Right ventricle myocardium superior (tissue), 1 donor: Measurements from ENCODE around the gene DNMT3B. TPM values are rescaled to one million over a fixed set of nuclear protein-coding genes. Genes with fewer than 3 reads are reported as not detected.
A peak's percentile ranks its signal among the peaks of the same experiment; 100 is the strongest.
"Not testable (repeated sequence)": the region's sequence is repeated elsewhere in the genome, so short reads cannot be mapped to it uniquely, and the experiment has no call there.

Experiments used
- ATAC-seq: fragments of 200-7000 bp; cut with Tn5 transposase; one replicate; pipeline ENCODE4 v1.9.1; 2020; ENCODE audit warnings: mild to moderate bottlenecking; ENCODE audit not compliant: poor library complexity
- DNase-seq: peaks from one replicate; pipeline ENCODE4 v3.0.0-alpha.2; 2020
- intact Hi-C: fragments of 100-400 bp; cut with DNase I; formaldehyde crosslinking; loops from one replicate; pipeline ENCODE4 v1.11.2; 2022
- long read RNA-seq: library from polyadenylated mRNA; unstranded; transcript quantifications from one replicate; pipeline ENCODE4 v2.0.0, GENCODE V29; 2021
- total RNA-seq: library from RNA; stranded (reverse); fragmentation: NEBNext Ultra II Directional; extraction: Animal tissue kit (Norgen Biotek cat#: 25700); gene quantifications from one replicate; pipeline ENCODE4 v1.2.1, GENCODE V29; 2021
- donor health status: DM: no; HTN: yes; CAD: no; lungs with severe emphysema.

The DNMT3B gene
- 0.22 TPM for total RNA-seq
- long read RNA-seq, partial matches to known transcripts = 0 of 1 reads
- long read RNA-seq, other reads (novel, unspliced or antisense) = 1 of 1 reads

DNA sequence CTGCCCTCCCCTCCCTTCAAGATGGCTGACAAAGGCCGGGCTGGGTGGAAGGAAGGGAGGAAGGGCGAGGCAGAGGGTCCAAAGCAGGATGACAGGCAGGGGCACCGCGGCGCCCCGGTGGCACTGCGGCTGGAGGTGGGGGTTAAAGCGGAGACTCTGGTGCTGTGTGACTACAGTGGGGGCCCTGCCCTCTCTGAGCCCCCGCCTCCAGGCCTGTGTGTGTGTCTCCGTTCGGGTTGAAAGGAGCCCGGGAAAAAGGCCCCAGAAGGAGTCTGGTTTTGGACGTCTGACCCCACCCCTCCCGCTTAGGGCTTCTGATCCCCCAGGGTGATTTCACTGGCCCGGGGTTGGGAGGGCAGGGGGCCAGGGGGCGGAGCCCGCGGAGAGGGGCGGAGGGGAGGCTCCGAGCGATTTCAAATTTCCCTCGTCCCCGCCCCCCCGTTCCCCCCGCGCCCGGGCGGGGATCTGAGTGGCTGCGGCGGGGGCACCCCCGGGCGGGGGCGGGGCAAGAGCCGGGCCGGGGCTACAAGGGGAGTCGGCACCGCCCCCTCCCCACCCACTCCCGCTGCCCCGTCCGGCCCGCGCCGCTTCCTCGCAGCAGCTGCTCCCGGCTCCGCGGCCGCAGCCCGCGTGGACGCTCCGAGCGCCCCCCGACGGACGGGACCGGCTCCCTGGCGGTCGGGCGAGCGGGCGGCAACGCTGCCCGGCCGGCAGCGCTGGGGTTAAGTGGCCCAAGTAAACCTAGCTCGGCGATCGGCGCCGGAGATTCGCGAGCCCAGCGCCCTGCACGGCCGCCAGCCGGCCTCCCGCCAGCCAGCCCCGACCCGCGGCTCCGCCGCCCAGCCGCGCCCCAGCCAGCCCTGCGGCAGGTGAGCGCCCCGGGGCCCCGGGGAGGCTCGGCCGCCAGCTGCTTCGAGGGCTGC, at the start of gene DNMT3B:
DNMT3B (plus strand) TSS at position 555 of the 923 bp plus-strand sequence. CDS start 17,939 bp downstream, outside the sequence.
- intact Hi-C loops = no loop called here
- ATAC-seq (peak; percentile 95), DNase-seq (peak; percentile 90)

- intact Hi-C loops = no loop called here
- ATAC-seq (no peak), DNase-seq (no peak)
These were observed 43.3 kb upstream of the DNMT3B start for GRCh38 chr20:32718749-32719348.

- ATAC-seq (no peak), DNase-seq (no peak)
- intact Hi-C loops = no loop called here
These were observed 34.5 kb upstream of the DNMT3B start for GRCh38 chr20:32727683-32728082.

DNA sequence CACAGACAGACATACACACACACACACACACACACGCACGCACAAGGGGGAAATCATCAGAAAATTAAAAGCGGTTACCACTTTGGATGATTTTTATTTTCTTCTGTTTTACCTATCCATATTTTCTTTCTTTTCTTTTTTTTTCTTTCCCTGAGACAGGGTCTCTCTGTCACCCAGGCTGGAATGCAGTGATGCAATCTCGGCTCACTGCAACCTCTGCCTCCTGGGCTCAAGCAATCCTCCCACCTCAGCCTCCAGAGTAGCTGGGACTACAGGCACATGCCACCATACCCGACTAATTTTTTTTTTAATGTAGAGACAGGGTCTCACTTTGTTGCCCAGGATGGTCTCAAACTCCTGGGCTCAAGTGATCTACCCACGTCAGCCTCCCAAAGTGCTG, 33.8 kb upstream of the DNMT3B start:
- DNase-seq, intact Hi-C loops, ATAC-seq: not testable (repeated sequence)

DNA sequence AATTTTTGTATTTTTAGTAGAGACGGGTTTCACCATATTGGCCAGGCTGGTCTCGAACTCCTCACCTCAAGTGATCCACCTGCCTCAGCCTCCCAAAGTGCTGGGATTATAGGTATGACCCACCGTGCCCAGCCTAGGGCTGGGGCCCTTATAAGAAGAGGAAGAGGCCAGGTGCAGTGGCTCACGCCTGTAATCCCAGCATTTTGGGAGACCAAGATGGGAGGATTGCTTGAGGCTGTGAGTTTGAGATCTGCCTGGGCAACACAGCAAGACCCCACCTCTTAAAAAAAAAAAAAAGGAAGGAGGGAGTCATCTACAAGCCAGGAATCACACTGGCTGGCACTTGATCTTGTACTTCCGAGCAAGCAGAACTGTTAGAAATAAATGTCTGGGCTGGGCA, 32.9 kb upstream of the DNMT3B start:
- DNase-seq, intact Hi-C loops, ATAC-seq: not testable (repeated sequence)

DNA sequence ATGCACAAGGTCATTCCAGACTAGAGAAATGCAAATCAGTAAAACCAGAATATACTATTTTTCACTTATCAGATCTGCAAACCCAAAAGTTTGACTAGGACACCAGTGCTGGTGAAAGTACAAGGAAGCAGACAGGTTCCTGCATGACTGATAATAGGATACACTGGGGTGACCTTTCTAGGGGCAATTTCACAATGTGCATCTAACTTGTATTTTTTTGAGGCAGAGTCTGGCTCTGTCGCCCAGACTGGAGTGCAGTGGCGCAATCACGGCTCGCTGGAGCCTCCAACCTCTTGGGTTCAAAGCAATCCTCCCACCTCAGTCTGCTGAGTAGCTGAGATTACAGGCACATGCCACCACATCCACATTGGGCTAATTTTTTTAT, 30.3 kb upstream of the DNMT3B start:
- DNase-seq (no peak), ATAC-seq (no peak)
- intact Hi-C loops = no loop called here

DNA sequence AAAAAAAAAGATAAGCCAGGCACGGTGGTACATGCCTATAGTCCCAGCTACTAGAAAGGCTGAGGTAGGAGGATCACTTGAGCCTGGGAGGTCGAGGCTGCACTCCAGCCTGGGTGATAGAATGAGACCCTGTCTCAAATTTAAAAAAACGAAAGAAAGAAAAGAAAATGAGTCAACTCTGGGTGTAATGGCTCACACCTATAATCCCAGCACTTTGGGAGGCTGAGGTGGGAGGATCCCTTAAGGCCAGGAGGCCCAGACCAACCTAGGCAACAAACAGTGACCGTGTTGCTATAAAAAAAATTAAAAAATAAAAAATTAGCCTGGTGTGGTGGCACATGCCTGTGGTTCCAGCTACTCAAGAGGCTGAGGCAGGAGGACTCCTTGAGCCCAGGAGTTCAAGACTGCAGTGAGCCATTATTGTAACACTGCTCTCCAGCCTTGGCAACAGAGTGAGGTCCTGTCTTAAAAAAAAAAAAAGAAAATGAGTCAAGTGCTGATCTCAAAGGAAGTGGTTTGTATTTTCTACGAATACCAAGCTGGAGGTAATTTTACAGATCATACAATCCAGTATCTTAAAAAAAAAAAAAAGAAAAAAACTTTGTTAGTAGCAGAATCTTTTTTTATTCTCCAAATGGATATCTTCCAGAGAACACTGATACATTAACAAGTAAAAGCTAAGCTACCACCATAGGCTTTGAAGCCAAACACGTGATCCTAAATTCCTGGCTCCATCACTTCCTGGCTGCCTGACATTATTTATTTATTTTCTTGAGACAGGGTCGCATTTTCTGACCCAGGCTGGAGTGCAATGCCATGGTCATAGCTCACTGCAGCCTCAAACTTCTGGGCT, 24.6 kb upstream of the DNMT3B start:
- intact Hi-C loops = no loop called here
- ATAC-seq = no peak
- DNase-seq = no peak

DNA sequence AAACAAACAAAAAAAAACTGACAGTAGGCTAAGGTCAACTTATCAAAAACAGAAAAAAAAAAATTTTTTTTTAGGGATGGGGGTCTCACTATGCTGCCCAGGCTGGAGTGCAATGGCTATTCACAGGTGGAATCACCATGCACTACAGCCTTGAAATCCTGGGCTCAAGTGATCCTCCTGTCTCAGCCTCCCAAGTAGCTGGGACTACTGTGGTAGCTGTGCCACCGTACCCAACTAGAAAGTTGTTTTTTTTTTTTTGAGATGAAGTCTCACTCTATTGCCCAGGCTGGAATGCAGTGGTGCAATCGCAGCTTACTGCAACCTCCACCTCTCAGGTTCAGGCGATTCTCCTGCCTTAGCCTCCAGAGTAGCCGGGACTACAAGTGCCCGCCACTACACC, 21.0 kb upstream of the DNMT3B start:
- ATAC-seq = no peak
- intact Hi-C loops = no loop called here
- DNase-seq = no peak

DNA sequence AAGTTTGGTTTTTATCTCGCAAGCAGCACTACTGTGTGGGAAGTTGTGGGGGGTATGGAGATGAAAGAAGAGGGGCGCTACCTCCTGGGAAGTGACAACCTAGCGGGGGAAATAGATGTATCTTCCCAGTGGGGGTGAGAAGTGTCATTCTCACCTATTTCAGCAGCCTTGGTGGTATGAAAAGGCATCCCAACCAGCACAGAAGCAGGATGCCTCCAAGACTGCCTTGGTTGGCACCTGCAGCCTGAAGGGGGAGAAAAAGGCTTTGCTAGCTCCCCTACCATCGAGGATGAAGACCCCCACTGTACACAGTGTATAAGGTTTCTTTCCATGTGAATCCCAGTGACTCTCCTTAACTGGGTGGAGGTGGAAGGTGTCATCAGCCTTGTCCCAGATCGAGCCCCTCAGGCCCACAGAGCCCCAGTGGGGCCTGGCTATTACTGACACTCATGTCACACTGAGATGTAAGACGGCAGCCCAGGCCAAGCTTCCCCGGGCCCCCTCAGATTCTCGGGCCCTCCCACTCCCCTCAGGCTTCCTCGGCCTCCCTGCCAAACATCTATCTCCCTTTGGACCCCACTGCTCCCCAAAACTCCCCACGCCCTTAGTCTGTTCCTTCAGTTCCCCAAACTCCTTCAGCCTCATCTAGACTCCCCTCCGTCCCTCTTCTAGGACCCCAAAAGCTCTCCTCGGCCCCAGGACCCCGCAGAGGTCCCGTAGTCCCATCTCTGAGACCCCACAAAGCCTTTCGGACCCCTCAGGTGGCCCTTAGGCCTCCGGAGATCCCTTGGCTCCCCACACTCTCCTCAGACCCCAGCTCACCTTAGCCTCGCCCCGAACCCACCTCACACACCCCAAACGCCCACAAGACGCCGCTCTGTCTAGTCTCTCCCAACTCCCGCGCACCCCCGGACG, 19.6 kb upstream of the DNMT3B start:
- DNase-seq (no peak), ATAC-seq (peak; percentile 18)
- intact Hi-C loops = no loop called here

GRCh38 chr20:32743237-32744112, 18.7 kb upstream of the DNMT3B start, which contains the start of gene COMMD7:
Gene COMMD7, minus strand, starts transcription at chr20:32743467. Its CDS starts 76 bp downstream, at chr20:32743391.
- intact Hi-C loops = no loop called here
- ATAC-seq (peak; percentile 95), DNase-seq (peak; percentile 82)

GRCh38 chr20:32749914-32750637, 12.1 kb upstream of the DNMT3B start:
- intact Hi-C loops = no loop called here
- ATAC-seq (no peak), DNase-seq (no peak)

DNA sequence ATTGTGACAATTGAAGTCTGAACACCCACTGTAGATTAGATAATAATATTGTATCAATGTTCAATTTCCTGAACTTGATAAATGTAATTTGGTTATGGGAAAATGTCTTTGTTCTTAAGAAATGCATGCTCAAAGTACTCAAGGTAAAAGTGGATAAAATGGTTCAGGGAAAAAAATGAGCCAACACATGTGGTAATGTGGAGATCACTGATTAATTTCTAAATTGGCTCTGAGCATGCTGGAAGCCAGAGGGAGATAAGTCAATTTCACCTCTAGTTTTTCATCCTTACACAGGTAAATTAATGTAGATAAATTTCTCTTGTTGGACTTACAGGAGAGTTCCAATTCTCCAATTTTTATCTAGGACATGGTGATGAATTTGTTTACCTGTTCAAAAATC, 10.9 kb upstream of the DNMT3B start:
- intact Hi-C loops = no loop called here
- DNase-seq (no peak), ATAC-seq (no peak)

DNA sequence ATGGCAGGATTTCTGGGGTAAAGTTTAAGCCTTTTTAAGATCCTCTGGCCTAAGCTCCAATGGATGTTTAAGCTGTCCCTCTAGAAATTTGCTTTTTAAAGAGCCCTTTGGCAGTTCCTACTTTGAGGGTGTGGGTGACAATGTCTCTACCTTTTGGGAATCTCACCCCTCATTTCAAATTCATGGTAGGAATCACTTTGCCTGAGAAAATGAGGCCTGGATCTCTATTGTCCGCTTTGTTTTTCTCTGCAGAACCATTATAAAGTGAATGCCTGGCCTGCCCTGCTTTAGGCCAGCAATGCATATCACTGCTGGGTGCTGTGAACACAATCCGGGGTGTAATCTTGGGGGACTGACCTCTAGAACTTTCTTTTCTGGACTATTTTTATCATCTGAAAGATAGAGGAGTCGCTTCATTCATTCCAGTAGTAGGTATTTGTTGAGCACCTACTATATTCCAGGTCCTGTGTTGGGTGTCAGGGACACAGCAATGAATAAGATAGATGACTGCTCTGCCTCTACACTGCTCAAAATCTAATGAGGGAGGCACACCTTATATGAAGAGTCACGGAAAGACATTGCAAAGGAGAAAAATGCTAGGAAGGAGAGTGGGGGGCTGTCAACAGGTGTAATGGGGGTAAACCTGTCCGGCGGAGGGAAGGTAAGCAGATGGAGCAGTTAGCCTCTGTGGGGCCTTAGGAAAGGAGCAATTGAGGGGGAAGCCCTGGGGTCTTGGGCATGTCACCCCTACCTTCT, 10.3 kb upstream of the DNMT3B start:
- DNase-seq (no peak), ATAC-seq (no peak)
- intact Hi-C loops = no loop called here

DNA sequence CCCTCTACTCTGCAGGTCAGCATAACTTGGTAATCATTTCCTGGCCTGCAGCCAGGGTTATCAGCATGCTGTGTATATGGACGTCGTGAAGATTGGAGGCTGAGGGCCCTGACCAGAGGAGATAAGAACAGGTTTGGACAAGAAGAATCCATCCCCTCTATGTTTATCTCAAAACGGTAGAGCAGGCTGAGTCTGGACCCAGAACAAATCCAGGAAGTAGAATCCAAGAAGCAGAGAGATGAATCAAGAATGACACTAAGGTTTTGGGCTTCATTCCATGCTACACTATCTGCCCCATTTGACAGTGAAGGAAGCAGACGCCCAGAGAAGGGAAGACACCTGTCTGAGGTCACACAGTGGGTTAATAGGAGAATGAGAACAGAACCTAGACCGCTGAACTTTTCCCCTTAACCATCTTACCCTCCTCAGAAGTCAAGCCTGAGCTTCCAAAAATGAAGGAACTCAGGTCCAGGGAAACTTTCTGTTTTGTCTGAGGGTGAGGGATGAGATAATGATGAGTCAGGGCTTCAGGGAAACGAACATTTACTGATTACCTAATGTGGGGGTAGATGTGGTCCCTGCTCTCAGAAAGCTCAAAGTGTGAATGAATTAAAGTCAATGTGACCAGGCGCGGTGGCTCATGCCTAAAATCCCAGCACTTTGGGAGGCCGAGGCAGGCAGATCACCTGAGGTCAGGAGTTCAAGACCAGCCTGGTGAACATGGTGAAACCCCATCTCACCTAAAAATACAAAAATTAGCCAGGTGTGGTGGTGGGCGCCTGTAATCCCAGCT, 9.5 kb upstream of the DNMT3B start:
- DNase-seq (no peak), ATAC-seq (no peak)
- intact Hi-C loops = no loop called here

- no peak for DNase-seq
- intact Hi-C loops = no loop called here
- ATAC-seq = no peak
These were observed 8.5 kb upstream of the DNMT3B start for GRCh38 chr20:32753731-32754130.
